Measurements from ENCODE around the gene PHLDB1.

GRCh38 chr11:118653684-118654390 is 46.4 kb downstream of the PHLDB1 start:
- TF ChIP-seq CTCF (IDR thresholded peaks at IDR 0.05) (no peak), POLR2A (IDR thresholded peaks at IDR 0.05) (no peak)
